Skeletal muscle cell (primary cell): ENCODE data around the gene RBBP8.

Experiments
- DNase-seq: peaks from one replicate; pipeline ENCODE4 v3.0.0-alpha.2; 2010; ENCODE audit warnings: low read depth
- H3K4me3 ChIP-seq: 2 replicates; pipeline ENCODE4 v1.5.1; 2011; ENCODE audit warnings: low read depth, mild to moderate bottlenecking, control low read depth, low read length, moderate library complexity

The RBBP8 gene

GRCh38 chr18:23054553-23054952 is 121.4 kb downstream of the RBBP8 start:
- DNase-seq, result no peak
- H3K4me3 ChIP-seq, result no peak overlapping the region

GRCh38 chr18:23056315-23056714 is 123.2 kb downstream of the RBBP8 start:
- DNase-seq, result no peak

GRCh38 chr18:23057096-23057495 is 124.0 kb downstream of the RBBP8 start:
- no peak overlapping the region for H3K4me3 ChIP-seq
- no peak for DNase-seq

More at GRCh38 chr18:23056315-23056714, 123.2 kb downstream of the RBBP8 start:
- H3K4me3 ChIP-seq, result no peak overlapping the region

- DNase-seq, result no peak
- H3K4me3 ChIP-seq, result no peak overlapping the region
Observed at GRCh38 chr18:23058746-23059415, 125.8 kb downstream of the RBBP8 start.

- DNase-seq, result no peak
- H3K4me3 ChIP-seq, result no peak overlapping the region
Observed at GRCh38 chr18:23059541-23060465, 126.7 kb downstream of the RBBP8 start.

GRCh38 chr18:23062011-23062410 is 128.9 kb downstream of the RBBP8 start:
- no peak overlapping the region for H3K4me3 ChIP-seq
- no peak for DNase-seq

- no peak for DNase-seq
- no peak overlapping the region for H3K4me3 ChIP-seq
Observed at GRCh38 chr18:23063502-23063901, 130.4 kb downstream of the RBBP8 start.

GRCh38 chr18:23065234-23065806 is 132.2 kb downstream of the RBBP8 start:
- no peak for DNase-seq
- no peak overlapping the region for H3K4me3 ChIP-seq

- DNase-seq, result peak; percentile 16
- H3K4me3 ChIP-seq, result no peak overlapping the region
Observed at GRCh38 chr18:23066060-23066459, 132.9 kb downstream of the RBBP8 start.

- DNase-seq, result no peak
- H3K4me3 ChIP-seq, result no peak overlapping the region
Observed at GRCh38 chr18:23066504-23067039, 133.4 kb downstream of the RBBP8 start.

GRCh38 chr18:23067236-23067635 is 134.1 kb downstream of the RBBP8 start:
- no peak for DNase-seq
- no peak overlapping the region for H3K4me3 ChIP-seq

- DNase-seq, result no peak
- no peak overlapping the region for H3K4me3 ChIP-seq
Observed at GRCh38 chr18:23068011-23068410, 134.9 kb downstream of the RBBP8 start.

- H3K4me3 ChIP-seq, result no peak overlapping the region
- DNase-seq, result no peak
Observed at GRCh38 chr18:23068570-23069310, 135.6 kb downstream of the RBBP8 start.

- H3K4me3 ChIP-seq, result no peak overlapping the region
Observed at GRCh38 chr18:23069481-23069880, 136.4 kb downstream of the RBBP8 start.

GRCh38 chr18:23069898-23070297 is 136.8 kb downstream of the RBBP8 start:
- no peak overlapping the region for H3K4me3 ChIP-seq
- no peak for DNase-seq

More at GRCh38 chr18:23069481-23069880, 136.4 kb downstream of the RBBP8 start:
- DNase-seq, result no peak

- no peak overlapping the region for H3K4me3 ChIP-seq
- no peak for DNase-seq
Observed at GRCh38 chr18:23071285-23071684, 138.2 kb downstream of the RBBP8 start.

- DNase-seq, result no peak
- no peak overlapping the region for H3K4me3 ChIP-seq
Observed at GRCh38 chr18:23072079-23072478, 139.0 kb downstream of the RBBP8 start.

GRCh38 chr18:23073996-23074606 is 141.0 kb downstream of the RBBP8 start:
- no peak overlapping the region for H3K4me3 ChIP-seq
- DNase-seq, result no peak
